HepG2 (cell line): Measurements from ENCODE around the gene MAVS. TPM values are rescaled to one million over a fixed set of nuclear protein-coding genes. Genes with fewer than 3 reads are reported as not detected.

ENCODE experiments used
- ATRX ChIP-seq: sonication (generic); formaldehyde crosslinking; IDR thresholded peaks from 2 replicates; pipeline ENCODE4 v1.4.0; 2020; ENCODE audit warnings: missing genetic modification reagents, borderline replicate concordance
- RBAK ChIP-seq: sonication (generic); formaldehyde crosslinking; IDR thresholded peaks from 2 replicates; pipeline ENCODE4 v1.5.1; 2020; ENCODE audit warnings: mild to moderate bottlenecking, missing genetic modification reagents
- RORA ChIP-seq: sonication (generic); formaldehyde crosslinking; IDR thresholded peaks from 2 replicates; pipeline ENCODE4 v1.5.0; 2020; ENCODE audit warnings: mild to moderate bottlenecking, missing genetic modification reagents, moderate library complexity
- ZSCAN12 ChIP-seq: sonication (generic); formaldehyde crosslinking; IDR thresholded peaks from 2 replicates; pipeline ENCODE4 v1.9.0; 2021; ENCODE audit warnings: mild to moderate bottlenecking, missing genetic modification reagents
- polyA plus RNA-seq, 8 experiments: library from polyadenylated mRNA; depleted of rRNA in 3 of 8; stranded (reverse) in 7 of 8; unstranded in 1 of 8; fragments of >200 nt; fragmentation: Illumina TruSeq in 4 of 8; extraction: Trizol in 4 of 8; gene quantifications; 2 replicates each; pipeline versions ENCODE4 v1.2.1 to v1.2.3, GENCODE V29; 2011 to 2016; ENCODE audit warnings: low read depth in 4 of 8, missing spikeins in 1 of 8, mixed read lengths in 1 of 8; ENCODE audit not compliant: insufficient read depth in 1 of 8
- total RNA-seq, 5 experiments: library from RNA; depleted of rRNA; stranded (reverse); fragments of >200 nt; fragmentation: Illumina TruSeq; extraction: Trizol; gene quantifications; 2 replicates each; pipeline ENCODE4 v1.2.3, GENCODE V29; 2016; ENCODE audit warnings: low read depth in 1 of 5
- TF ChIP-seq, protein P1 (sequence below): sonication (generic); formaldehyde crosslinking; IDR thresholded peaks from 2 replicates; pipeline ENCODE4 v1.4.0; 2020; ENCODE audit warnings: mild to moderate bottlenecking, missing genetic modification reagents
- TF ChIP-seq, protein P2 (sequence below): sonication (generic); formaldehyde crosslinking; conservative IDR thresholded peaks from 2 replicates; pipeline ENCODE4 v1.8.1; 2023; ENCODE audit warnings: missing genetic modification reagents
- TF ChIP-seq, protein P3 (sequence below): sonication (generic); formaldehyde crosslinking; IDR thresholded peaks from 2 replicates; pipeline ENCODE4 v1.9.0; 2021; ENCODE audit warnings: missing genetic modification reagents, borderline replicate concordance
- TF ChIP-seq, protein P4 (sequence below): IDR thresholded peaks from 2 replicates; pipeline ENCODE4 v1.6.1; 2016; ENCODE audit warnings: low read depth, missing genetic modification reagents, missing compliant biosample characterization
- TF ChIP-seq, protein P5 (sequence below): sonication (generic); formaldehyde crosslinking; IDR thresholded peaks from 2 replicates; pipeline ENCODE4 v1.8.0; 2022; ENCODE audit warnings: mild to moderate bottlenecking, missing genetic modification reagents, moderate library complexity
- TF ChIP-seq, protein P6 (sequence below): sonication (generic); formaldehyde crosslinking; IDR thresholded peaks from 2 replicates; pipeline ENCODE4 v1.4.0; 2020; ENCODE audit warnings: mild to moderate bottlenecking, missing genetic modification reagents

Gene MAVS
- total and polyA plus RNA-seq, 2 of the 13 experiments (the other 11 are each of a cell fraction or from before 2014, with no cell fraction given): 27.3 to 36.6 TPM

DNA sequence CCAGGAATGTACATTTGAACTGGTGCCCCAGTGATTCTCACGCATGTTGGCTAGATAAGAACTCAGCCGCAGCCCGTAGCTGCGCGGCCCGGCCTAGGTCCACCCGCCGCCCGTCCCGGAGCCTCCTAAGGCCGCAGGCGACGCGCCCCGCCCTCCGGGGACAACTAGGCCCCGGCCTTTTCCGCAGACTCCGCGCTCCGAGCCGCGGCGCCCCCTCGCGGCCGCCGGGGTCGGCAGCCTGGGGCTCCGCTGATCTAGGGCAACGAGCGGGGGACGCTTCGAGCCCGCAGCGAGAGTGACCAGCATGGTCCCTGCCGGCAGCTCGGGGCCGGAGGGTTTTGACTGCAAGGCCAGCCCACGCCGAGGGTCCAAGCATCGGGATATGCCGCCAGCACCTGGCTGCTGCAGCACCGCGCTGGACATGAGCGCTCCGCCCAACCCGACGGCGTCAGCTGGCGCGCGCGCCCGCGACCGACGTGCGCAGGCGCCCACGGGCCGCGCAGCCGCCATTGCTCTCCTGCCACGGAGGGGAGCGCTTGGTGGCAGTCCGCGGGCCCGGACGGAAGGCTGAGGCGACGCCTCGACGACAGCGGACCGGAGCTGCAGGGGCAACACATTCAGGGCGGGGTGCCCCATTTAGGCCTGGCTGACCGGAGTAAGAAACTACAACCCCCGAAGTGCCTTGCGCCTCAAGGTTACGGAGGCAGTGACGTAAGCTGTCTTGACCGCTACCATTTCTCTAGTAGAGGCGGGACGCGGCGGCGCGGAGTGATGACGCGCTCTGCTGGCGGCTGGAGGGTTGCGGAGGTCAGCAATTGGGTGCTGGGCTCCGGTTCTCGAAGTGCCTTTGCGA is 26.4 kb upstream of the MAVS start, which contains the start of gene AP5S1 (continued):
- TF ChIP-seq, protein P1, sequence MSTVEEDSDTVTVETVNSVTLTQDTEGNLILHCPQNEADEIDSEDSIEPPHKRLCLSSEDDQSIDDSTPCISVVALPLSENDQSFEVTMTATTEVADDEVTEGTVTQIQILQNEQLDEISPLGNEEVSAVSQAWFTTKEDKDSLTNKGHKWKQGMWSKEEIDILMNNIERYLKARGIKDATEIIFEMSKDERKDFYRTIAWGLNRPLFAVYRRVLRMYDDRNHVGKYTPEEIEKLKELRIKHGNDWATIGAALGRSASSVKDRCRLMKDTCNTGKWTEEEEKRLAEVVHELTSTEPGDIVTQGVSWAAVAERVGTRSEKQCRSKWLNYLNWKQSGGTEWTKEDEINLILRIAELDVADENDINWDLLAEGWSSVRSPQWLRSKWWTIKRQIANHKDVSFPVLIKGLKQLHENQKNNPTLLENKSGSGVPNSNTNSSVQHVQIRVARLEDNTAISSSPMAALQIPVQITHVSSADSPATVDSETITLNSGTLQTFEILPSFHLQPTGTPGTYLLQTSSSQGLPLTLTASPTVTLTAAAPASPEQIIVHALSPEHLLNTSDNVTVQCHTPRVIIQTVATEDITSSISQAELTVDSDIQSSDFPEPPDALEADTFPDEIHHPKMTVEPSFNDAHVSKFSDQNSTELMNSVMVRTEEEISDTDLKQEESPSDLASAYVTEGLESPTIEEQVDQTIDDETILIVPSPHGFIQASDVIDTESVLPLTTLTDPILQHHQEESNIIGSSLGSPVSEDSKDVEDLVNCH (CRISPR knock-in tag): peak; percentile 43; the same call in 1 of the 2 replicates
- TF ChIP-seq, protein P2, sequence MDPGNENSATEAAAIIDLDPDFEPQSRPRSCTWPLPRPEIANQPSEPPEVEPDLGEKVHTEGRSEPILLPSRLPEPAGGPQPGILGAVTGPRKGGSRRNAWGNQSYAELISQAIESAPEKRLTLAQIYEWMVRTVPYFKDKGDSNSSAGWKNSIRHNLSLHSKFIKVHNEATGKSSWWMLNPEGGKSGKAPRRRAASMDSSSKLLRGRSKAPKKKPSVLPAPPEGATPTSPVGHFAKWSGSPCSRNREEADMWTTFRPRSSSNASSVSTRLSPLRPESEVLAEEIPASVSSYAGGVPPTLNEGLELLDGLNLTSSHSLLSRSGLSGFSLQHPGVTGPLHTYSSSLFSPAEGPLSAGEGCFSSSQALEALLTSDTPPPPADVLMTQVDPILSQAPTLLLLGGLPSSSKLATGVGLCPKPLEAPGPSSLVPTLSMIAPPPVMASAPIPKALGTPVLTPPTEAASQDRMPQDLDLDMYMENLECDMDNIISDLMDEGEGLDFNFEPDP: peak; percentile 97; the same call in 1 of the 2 replicates
- TF ChIP-seq ZSCAN12 (peak; percentile 89), ATRX (CRISPR knock-in tag) (0 out of 2 replicates have a peak, but pooled peaks have one; percentile 25), RORA (no peak; the same call in 1 of the 2 replicates), RBAK (CRISPR knock-in tag) (peak; percentile 20; the same call in 1 of the 2 replicates)
- TF ChIP-seq, protein P3, sequence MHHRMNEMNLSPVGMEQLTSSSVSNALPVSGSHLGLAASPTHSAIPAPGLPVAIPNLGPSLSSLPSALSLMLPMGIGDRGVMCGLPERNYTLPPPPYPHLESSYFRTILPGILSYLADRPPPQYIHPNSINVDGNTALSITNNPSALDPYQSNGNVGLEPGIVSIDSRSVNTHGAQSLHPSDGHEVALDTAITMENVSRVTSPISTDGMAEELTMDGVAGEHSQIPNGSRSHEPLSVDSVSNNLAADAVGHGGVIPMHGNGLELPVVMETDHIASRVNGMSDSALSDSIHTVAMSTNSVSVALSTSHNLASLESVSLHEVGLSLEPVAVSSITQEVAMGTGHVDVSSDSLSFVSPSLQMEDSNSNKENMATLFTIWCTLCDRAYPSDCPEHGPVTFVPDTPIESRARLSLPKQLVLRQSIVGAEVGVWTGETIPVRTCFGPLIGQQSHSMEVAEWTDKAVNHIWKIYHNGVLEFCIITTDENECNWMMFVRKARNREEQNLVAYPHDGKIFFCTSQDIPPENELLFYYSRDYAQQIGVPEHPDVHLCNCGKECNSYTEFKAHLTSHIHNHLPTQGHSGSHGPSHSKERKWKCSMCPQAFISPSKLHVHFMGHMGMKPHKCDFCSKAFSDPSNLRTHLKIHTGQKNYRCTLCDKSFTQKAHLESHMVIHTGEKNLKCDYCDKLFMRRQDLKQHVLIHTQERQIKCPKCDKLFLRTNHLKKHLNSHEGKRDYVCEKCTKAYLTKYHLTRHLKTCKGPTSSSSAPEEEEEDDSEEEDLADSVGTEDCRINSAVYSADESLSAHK (CRISPR knock-in tag): no peak; the same call in 1 of the 2 replicates
- TF ChIP-seq, protein P4, sequence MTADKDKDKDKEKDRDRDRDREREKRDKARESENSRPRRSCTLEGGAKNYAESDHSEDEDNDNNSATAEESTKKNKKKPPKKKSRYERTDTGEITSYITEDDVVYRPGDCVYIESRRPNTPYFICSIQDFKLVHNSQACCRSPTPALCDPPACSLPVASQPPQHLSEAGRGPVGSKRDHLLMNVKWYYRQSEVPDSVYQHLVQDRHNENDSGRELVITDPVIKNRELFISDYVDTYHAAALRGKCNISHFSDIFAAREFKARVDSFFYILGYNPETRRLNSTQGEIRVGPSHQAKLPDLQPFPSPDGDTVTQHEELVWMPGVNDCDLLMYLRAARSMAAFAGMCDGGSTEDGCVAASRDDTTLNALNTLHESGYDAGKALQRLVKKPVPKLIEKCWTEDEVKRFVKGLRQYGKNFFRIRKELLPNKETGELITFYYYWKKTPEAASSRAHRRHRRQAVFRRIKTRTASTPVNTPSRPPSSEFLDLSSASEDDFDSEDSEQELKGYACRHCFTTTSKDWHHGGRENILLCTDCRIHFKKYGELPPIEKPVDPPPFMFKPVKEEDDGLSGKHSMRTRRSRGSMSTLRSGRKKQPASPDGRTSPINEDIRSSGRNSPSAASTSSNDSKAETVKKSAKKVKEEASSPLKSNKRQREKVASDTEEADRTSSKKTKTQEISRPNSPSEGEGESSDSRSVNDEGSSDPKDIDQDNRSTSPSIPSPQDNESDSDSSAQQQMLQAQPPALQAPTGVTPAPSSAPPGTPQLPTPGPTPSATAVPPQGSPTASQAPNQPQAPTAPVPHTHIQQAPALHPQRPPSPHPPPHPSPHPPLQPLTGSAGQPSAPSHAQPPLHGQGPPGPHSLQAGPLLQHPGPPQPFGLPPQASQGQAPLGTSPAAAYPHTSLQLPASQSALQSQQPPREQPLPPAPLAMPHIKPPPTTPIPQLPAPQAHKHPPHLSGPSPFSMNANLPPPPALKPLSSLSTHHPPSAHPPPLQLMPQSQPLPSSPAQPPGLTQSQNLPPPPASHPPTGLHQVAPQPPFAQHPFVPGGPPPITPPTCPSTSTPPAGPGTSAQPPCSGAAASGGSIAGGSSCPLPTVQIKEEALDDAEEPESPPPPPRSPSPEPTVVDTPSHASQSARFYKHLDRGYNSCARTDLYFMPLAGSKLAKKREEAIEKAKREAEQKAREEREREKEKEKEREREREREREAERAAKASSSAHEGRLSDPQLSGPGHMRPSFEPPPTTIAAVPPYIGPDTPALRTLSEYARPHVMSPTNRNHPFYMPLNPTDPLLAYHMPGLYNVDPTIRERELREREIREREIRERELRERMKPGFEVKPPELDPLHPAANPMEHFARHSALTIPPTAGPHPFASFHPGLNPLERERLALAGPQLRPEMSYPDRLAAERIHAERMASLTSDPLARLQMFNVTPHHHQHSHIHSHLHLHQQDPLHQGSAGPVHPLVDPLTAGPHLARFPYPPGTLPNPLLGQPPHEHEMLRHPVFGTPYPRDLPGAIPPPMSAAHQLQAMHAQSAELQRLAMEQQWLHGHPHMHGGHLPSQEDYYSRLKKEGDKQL (CRISPR knock-in tag): peak; percentile 32
- TF ChIP-seq, protein P5, sequence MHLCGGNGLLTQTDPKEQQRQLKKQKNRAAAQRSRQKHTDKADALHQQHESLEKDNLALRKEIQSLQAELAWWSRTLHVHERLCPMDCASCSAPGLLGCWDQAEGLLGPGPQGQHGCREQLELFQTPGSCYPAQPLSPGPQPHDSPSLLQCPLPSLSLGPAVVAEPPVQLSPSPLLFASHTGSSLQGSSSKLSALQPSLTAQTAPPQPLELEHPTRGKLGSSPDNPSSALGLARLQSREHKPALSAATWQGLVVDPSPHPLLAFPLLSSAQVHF (CRISPR knock-in tag): peak; percentile 86
- TF ChIP-seq, protein P6, sequence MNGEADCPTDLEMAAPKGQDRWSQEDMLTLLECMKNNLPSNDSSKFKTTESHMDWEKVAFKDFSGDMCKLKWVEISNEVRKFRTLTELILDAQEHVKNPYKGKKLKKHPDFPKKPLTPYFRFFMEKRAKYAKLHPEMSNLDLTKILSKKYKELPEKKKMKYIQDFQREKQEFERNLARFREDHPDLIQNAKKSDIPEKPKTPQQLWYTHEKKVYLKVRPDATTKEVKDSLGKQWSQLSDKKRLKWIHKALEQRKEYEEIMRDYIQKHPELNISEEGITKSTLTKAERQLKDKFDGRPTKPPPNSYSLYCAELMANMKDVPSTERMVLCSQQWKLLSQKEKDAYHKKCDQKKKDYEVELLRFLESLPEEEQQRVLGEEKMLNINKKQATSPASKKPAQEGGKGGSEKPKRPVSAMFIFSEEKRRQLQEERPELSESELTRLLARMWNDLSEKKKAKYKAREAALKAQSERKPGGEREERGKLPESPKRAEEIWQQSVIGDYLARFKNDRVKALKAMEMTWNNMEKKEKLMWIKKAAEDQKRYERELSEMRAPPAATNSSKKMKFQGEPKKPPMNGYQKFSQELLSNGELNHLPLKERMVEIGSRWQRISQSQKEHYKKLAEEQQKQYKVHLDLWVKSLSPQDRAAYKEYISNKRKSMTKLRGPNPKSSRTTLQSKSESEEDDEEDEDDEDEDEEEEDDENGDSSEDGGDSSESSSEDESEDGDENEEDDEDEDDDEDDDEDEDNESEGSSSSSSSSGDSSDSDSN (CRISPR knock-in tag): peak; percentile 99
